ENCODE results near the gene EFS. TPM values are rescaled to one million over a fixed set of nuclear protein-coding genes. Genes with fewer than 3 reads are reported as not detected.
A peak's percentile ranks its signal among the peaks of the same experiment; 100 is the strongest.

Gene EFS
- total RNA-seq, 1 donor from 2014 or later = 38.1 TPM

DNA sequence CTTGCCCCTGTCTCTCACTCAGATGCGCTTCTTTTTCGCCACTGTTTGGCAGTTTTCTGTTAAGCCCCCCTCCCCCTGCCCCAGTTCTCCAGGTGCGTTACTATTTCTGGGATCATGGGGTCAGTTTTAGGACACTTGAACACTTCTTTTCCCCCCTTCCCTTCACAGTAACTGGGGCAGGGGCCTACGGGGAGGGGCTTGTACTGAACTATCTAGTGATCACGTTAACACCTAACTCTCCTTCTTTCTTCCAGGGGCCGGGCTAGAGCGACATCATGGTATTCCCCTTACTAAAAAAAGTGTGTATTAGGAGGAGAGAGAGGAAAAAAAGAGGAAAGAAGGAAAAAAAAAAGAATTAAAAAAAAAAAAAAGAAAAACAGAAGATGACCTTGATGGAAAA lies 40.0 kb downstream of the EFS start:
- intact Hi-C loops (cut with DNase I) = loop anchor here (5.0 to 10.0 kb wide), 2 partner anchors 232 to 1040 kb away; partner anchors contain the start of genes NFATC4 and THTPA
- peaks cover 5 to 16% of the 10 kb centered on the region in 2 donors for H3K4me1 ChIP-seq
- no peak overlapping the region for H3K4me3 ChIP-seq
- H3K36me3 ChIP-seq = peaks cover 25 to 32% of the 10 kb centered on the region in 2 donors
- no peak overlapping the region for H3K27ac ChIP-seq
- TF ChIP-seq, protein P1, sequence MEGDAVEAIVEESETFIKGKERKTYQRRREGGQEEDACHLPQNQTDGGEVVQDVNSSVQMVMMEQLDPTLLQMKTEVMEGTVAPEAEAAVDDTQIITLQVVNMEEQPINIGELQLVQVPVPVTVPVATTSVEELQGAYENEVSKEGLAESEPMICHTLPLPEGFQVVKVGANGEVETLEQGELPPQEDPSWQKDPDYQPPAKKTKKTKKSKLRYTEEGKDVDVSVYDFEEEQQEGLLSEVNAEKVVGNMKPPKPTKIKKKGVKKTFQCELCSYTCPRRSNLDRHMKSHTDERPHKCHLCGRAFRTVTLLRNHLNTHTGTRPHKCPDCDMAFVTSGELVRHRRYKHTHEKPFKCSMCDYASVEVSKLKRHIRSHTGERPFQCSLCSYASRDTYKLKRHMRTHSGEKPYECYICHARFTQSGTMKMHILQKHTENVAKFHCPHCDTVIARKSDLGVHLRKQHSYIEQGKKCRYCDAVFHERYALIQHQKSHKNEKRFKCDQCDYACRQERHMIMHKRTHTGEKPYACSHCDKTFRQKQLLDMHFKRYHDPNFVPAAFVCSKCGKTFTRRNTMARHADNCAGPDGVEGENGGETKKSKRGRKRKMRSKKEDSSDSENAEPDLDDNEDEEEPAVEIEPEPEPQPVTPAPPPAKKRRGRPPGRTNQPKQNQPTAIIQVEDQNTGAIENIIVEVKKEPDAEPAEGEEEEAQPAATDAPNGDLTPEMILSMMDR (IDR thresholded peaks at IDR 0.05) = no peak
- H3K27me3 ChIP-seq = no peaks in the 10 kb centered on the region
- DNase-seq (ENCODE audit: low spot score in 2 of 2) = peak in 1 of 2 donors; percentile 55
- H3K9me3 ChIP-seq = no peaks in the 10 kb centered on the region

DNA sequence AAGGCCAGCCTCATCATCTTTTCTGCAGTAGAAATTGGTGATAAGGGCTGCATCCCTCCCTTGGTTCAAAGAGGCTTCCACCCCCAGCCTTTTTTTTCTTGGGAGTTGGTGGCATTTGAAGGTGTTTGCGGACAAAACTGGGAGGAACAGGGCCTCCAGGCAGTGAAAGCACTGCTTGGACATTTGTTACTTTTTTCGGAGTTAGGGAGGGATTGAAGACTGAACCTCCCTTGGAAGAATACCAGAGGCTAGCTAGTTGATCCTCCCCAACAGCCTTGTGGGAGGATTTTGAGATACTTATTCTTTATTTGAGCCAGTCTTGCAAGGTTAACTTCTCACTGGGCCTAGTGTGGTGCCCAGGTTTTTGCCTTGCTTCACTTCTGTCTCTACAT lies 40.5 kb downstream of the EFS start:
- H3K27ac ChIP-seq = no peak overlapping the region
- TF ChIP-seq, protein P1 (IDR thresholded peaks at IDR 0.05) = no peak
- H3K4me3 ChIP-seq = no peak overlapping the region
- intact Hi-C loops (cut with DNase I) = loop anchor here (5.0 to 10.0 kb wide), 2 partner anchors 233 to 1040 kb away; partner anchors contain the start of genes NFATC4 and THTPA
- no peak for DNase-seq (ENCODE audit: low spot score in 2 of 2)
- peaks cover 25 to 32% of the 10 kb centered on the region in 2 donors for H3K36me3 ChIP-seq
- H3K27me3 ChIP-seq = no peaks in the 10 kb centered on the region
- H3K4me1 ChIP-seq = peaks cover 5 to 16% of the 10 kb centered on the region in 2 donors
- H3K9me3 ChIP-seq = no peaks in the 10 kb centered on the region

DNA sequence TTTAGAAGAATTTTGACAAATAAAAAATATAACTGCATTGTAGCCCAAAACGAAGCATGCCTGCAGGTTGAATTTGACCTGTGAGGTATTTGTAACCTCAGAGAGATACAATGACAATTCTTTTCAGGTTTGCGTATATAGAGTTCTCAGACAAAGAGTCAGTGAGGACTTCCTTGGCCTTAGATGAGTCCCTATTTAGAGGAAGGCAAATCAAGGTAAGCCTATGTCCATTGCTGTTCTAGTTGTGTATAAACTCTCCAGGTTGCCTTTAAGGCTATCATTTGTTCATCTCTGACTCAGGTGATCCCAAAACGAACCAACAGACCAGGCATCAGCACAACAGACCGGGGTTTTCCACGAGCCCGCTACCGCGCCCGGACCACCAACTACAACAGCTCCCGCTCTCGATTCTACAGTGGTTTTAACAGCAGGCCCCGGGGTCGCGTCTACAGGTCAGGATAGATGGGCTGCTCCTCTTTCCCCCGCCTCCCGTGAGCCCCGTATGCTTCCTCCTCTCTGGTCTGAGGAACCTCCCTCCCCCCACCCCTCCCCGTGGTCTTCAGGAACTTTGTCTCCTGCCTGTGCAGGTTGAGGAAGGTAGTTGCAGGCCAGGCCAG lies 41.0 kb downstream of the EFS start:
- intact Hi-C loops (cut with DNase I) = loop anchor here (5.0 to 10.0 kb wide), 2 partner anchors 233 to 1041 kb away; partner anchors contain the start of genes NFATC4 and THTPA
- Histone ChIP-seq H3K4me1 (peaks cover 5 to 16% of the 10 kb centered on the region in 2 donors), H3K36me3 (peaks cover 25 to 32% of the 10 kb centered on the region in 2 donors), H3K9me3 (no peaks in the 10 kb centered on the region), H3K27ac (no peak overlapping the region), H3K4me3 (no peak overlapping the region), H3K27me3 (no peaks in the 10 kb centered on the region)
- DNase-seq (ENCODE audit: low spot score in 2 of 2) = no peak
- TF ChIP-seq, protein P1 (IDR thresholded peaks at IDR 0.05) = no peak

DNA sequence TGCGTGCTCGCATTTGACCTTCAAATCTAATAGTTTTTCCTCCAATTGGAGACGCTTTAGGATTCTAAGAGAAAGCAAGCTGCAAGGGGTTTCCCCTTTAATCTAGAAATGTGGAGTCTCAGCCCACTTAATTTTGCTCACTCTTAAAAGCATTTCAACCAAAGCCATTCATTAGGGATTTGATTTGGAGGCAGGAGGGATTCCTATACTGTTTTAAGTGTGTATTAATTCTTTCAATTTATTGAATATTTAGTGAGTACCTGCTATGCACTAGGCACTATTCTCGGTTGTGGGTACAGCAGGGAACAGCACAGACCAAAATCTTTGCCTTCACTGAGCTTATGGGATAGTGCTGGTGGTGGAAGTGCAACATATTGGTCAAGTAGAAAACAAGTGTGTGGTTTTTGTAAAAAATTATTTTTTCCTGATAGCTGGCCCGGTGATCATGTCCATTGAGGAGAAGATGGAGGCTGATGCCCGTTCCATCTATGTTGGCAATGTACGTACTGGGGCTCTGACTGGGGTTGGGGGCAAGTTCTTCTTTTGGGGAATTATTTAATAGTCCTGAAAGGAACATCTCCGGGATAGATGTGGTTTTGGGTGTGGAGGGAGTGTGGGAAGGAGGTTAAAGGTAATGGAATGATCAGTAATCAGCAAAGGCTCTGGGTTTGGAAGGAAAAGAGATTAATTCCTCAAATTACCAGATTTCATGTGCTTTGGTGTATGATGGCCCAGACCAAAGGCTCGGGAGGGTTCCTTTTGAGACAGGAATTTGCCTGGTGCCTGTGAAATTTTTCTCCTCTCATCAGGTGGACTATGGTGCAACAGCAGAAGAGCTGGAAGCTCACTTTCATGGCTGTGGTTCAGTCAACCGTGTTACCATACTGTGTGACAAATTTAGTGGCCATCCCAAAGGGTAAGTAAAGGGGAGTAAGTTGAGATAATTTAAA lies 42.1 kb downstream of the EFS start:
- peak overlapping the region; percentile 98 to 99 for H3K4me3 ChIP-seq
- H3K4me1 ChIP-seq = peaks cover 5 to 16% of the 10 kb centered on the region in 2 donors
- peaks cover 25 to 32% of the 10 kb centered on the region in 2 donors for H3K36me3 ChIP-seq
- peak overlapping the region in 1 of 2 donors; percentile 99 for H3K27ac ChIP-seq
- no peaks in the 10 kb centered on the region for H3K27me3 ChIP-seq
- intact Hi-C loops (cut with DNase I) = loop anchor here (5.0 to 10.0 kb wide), 2 partner anchors 234 to 1042 kb away; partner anchors contain the start of genes NFATC4 and THTPA
- DNase-seq (ENCODE audit: low spot score in 2 of 2) = no peak
- TF ChIP-seq, protein P1 (IDR thresholded peaks at IDR 0.05) = no peak
- no peaks in the 10 kb centered on the region for H3K9me3 ChIP-seq

Data from ascending aorta (tissue), 2 donors.